ENCODE data around the gene PALM. TPM values are rescaled to one million over a fixed set of nuclear protein-coding genes. Genes with fewer than 3 reads are reported as not detected.

The PALM gene
- total RNA-seq, 6 experiments from 2014 or later, result 4.6 to 12.7 (median 7.1) TPM

- DNase-seq, result no peak
- intact Hi-C loops (cut with DNase I), result loop anchor here (5.0 to 10.0 kb wide), 2 partner anchors 63 to 135 kb away; no protein-coding TSS in a partner anchor
- Histone ChIP-seq H3K36me3 (no peaks in the 10 kb centered on the region), H3K27me3 (no peaks in the 10 kb centered on the region), H3K27ac (peak overlapping the region in 1 of 3 donors; percentile 65), H3K9me3 (no peaks in the 10 kb centered on the region), H3K4me3 (no peak overlapping the region), H3K4me1 (no peaks in the 10 kb centered on the region)
- ATAC-seq, result peak in 2 of 4 donors; percentile 7 to 23
- WGBS (ENCODE audit: insufficient coverage, low coverage, low lambda C conversion rate, missing lambda C conversion rate), result 65% methylated on average over 8 of the region's 14 CpGs
- TF ChIP-seq POLR2A (IDR thresholded peaks at IDR 0.05), result no peak
- TF ChIP-seq CTCF (IDR thresholded peaks at IDR 0.05), result no peak
Observed at GRCh38 chr19:729965-730668, 21.4 kb downstream of the PALM start.

GRCh38 chr19:731000-731399 is 22.3 kb downstream of the PALM start:
- no peak for TF ChIP-seq CTCF (IDR thresholded peaks at IDR 0.05)
- TF ChIP-seq POLR2A (IDR thresholded peaks at IDR 0.05), result no peak
- DNase-seq (no peak), ATAC-seq (no peak)
- 54% methylated on average over 3 of the region's 16 CpGs for WGBS (ENCODE audit: insufficient coverage, low coverage, low lambda C conversion rate, missing lambda C conversion rate)
- no peaks in the 10 kb centered on the region for H3K4me1 ChIP-seq
- intact Hi-C loops (cut with DNase I), result loop anchor here (5.0 to 10.0 kb wide), 2 partner anchors 64 to 136 kb away; no protein-coding TSS in a partner anchor
- no peaks in the 10 kb centered on the region for H3K36me3 ChIP-seq
- no peaks in the 10 kb centered on the region for H3K9me3 ChIP-seq
- H3K4me3 ChIP-seq, result no peak overlapping the region
- H3K27ac ChIP-seq, result no peak overlapping the region
- H3K27me3 ChIP-seq, result no peaks in the 10 kb centered on the region

- Histone ChIP-seq H3K27ac (no peak overlapping the region), H3K9me3 (no peaks in the 10 kb centered on the region), H3K36me3 (no peaks in the 10 kb centered on the region), H3K4me3 (no peak overlapping the region), H3K4me1 (no peaks in the 10 kb centered on the region), H3K27me3 (no peaks in the 10 kb centered on the region)
- WGBS (ENCODE audit: insufficient coverage, low coverage, low lambda C conversion rate, missing lambda C conversion rate), result 69% methylated on average over 14 of the region's 24 CpGs
- intact Hi-C loops (cut with DNase I), result loop anchor here (5.0 to 10.0 kb wide), 2 partner anchors 65 to 138 kb away; no protein-coding TSS in a partner anchor
- no peak for ATAC-seq
- no peak for DNase-seq
- TF ChIP-seq CTCF (IDR thresholded peaks at IDR 0.05) (no peak), POLR2A (IDR thresholded peaks at IDR 0.05) (no peak)
Observed at GRCh38 chr19:732148-733069, 23.7 kb downstream of the PALM start.

GRCh38 chr19:734716-735115 is 26.0 kb downstream of the PALM start:
- DNase-seq (no peak), ATAC-seq (no peak)
- WGBS (ENCODE audit: insufficient coverage, low coverage, low lambda C conversion rate, missing lambda C conversion rate), result 48% methylated on average over 11 of the region's 13 CpGs
- Histone ChIP-seq H3K4me3 (no peak overlapping the region), H3K4me1 (peaks cover 0 to 4% (median 0%) of the 10 kb centered on the region in 4 donors), H3K27me3 (no peaks in the 10 kb centered on the region), H3K9me3 (no peaks in the 10 kb centered on the region), H3K27ac (no peak overlapping the region), H3K36me3 (no peaks in the 10 kb centered on the region)
- TF ChIP-seq CTCF (IDR thresholded peaks at IDR 0.05) (no peak), POLR2A (IDR thresholded peaks at IDR 0.05) (no peak)
- intact Hi-C loops (cut with DNase I), result loop anchor here (5.0 to 10.0 kb wide), 2 partner anchors 67 to 140 kb away; no protein-coding TSS in a partner anchor
